CMK (cell line): ENCODE results near the gene PCP4L1.
"Not testable (repeated sequence)": the region's sequence is repeated elsewhere in the genome, so short reads cannot be mapped to it uniquely, and the experiment has no call there.

ENCODE experiments used
- DNase-seq: peaks from one replicate; pipeline ENCODE4 v3.0.0-alpha.2; 2010; ENCODE audit warnings: low read depth

The PCP4L1 gene

DNA sequence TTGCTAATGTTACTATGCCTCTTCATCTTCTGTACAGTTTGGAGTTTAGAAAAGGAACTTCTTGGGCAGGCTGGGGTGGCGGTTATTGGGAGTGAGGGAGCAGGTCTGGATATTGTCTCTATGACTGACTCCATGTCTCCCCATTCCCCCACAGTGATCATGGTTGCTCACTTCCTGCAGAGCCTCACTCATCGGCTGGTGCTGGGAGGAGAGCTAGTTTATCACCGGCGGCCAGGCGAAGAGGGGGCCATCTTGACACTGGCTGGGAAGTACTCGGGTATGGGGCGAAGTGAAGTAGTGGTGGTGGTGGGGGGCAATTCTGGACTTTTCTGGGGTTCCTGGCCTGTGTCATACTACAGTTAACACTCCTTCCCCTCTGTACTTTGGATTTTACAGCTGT lies 30.5 kb upstream of the PCP4L1 start:
- no peak for DNase-seq

DNA sequence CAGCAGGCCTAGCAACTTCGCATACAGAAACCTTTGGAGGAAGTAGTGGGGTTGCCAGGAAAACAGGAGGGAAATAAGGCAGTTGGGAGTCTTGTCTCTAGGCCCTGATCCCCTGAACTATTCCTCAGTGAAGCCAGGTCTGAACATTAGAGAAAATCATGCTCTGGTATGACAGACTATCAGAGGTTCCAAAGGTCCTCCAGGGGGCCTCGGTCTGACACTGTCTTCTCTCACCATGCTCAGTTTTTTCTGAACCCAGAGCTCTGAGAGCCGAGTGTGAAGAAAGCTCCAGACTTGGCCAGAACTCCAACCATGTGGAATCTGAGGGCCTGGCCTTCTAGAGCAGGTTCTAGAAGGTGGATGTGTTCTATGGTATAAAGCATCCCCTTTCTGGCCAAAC lies 28.6 kb upstream of the PCP4L1 start:
- no peak for DNase-seq

- DNase-seq: no peak
Observed at GRCh38 chr1:161230762-161231161, 27.8 kb upstream of the PCP4L1 start.

- no peak for DNase-seq
Observed at GRCh38 chr1:161233102-161233501, 25.4 kb upstream of the PCP4L1 start.

- no peak for DNase-seq
Observed at GRCh38 chr1:161235957-161236775, 22.4 kb upstream of the PCP4L1 start.

DNA sequence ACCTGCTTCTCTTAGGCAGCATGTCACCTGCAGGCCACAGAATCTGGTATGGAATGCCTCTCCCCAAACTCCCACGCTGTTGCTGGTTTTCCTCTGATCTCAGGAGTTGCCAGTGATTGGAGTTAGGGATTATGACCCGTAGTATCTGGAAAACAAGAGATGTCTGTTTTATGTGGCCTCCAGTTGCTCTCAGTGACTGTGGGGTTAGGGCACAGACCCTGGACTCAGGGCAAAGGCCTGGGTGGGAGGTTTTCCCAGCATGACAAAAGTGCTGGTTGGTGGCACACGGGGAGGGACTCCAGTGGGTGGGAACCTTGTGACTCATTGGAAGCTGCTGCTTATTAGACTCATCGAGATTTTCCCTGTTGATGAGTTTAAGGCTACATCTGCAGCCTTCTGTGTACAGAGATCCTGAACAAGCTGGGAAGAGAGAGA lies 20.5 kb upstream of the PCP4L1 start, which contains the start of gene NR1I3:
Gene NR1I3, minus strand, starts transcription at position 165 of the 435 bp plus-strand sequence. CDS start 1,638 bp downstream, outside the sequence.
- DNase-seq: no peak

- no peak for DNase-seq
Observed at GRCh38 chr1:161241682-161242081, 16.9 kb upstream of the PCP4L1 start.

GRCh38 chr1:161242313-161242712 lies 16.2 kb upstream of the PCP4L1 start:
- no peak for DNase-seq

DNA sequence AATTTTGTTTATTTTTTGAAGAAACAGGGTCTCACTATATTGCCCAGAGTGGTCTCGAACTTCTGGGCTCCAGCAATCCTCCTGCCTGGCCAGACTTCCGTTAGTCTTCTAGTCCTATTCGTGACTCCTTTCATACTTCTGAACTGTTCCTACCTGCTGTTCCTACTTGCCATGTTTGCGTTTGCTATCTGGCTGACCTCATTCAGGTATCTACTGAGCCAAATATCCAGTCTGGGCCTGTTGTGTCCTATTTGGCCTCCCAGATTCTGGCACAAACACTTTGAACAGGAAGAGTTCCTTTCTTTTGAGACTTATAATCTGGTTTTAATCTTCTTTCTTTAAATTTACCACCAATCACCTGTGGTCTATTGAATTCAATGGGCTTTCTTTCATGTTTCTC lies 13.7 kb upstream of the PCP4L1 start:
- DNase-seq: no peak

DNA sequence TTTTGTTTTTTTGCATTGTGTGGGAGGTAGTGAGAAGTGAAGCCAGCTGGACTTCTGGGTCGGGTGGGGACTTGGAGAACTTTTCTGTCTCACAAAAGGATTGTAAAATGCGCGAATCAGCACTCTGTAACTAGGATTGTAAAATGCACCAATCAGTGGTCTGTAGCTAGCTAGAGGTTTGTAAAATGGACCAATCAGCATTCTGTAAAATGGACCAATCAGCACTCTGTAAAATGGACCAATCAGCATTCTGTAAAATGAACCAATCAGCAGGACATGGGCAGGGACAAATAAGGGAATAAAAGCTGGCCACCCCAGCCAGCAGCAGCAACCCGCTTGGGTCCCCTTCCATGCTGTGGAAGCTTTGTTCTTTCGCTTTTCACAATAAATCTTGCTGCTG lies 8.4 kb upstream of the PCP4L1 start:
- DNase-seq: not testable (repeated sequence)

DNA sequence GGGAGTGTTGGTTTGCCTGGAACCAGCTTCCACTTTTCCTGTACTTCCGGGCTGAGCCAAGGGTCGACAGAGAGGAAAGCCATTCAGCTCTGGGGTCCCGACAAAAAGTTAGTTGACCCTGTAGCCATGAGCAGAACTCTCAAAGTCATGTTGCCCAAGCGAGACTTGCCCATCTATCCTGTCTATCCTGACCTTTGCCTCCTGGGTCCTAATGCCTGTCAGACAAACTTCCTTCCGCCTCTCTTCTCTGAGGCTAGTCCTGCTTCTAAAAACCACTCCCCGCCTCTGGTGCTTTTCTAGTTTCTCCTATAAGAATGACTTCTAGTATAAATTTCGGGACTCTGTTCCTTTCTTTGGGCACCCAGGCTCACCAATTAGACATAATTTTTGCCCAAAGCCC lies 7.7 kb upstream of the PCP4L1 start:
- DNase-seq: no peak

DNA sequence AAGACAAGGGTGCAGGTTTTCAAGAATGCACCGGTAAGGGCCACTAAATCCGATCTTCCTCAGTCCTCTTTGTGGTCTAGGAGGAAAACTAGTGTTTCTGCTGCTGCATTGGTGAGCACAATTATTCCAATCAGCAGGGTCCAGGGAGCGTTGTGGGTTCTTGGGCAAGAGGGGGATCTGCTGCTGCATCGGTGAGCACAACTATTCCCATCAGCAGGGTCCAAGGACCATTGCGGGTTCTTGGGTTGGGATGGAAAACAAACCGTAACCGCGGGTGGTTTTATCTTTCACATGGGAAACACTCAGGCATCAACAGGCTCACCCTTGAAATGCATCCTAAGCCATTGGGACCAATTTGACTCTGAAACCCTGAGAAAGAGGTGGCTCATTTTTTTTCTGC lies 7.0 kb upstream of the PCP4L1 start:
- no peak for DNase-seq

DNA sequence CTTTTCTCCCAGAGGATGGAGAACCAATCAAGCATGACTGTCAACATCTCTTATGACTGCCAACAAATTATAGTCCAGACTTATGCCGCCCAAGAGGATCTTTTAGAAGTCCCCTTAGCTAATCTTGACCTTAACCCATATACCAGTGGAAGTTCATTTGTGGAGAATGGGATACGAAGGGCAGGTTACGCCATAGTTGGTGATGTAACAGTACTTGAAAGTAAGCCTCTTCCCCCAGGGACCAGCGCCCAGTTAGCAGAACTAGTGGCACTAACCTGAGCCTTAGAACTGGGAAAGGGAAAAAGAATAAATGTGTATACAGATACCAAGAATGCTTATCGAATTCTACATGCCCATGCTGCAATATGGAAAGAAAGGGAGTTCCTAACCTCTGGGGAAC lies 3.2 kb upstream of the PCP4L1 start:
- not testable (repeated sequence) for DNase-seq

DNA sequence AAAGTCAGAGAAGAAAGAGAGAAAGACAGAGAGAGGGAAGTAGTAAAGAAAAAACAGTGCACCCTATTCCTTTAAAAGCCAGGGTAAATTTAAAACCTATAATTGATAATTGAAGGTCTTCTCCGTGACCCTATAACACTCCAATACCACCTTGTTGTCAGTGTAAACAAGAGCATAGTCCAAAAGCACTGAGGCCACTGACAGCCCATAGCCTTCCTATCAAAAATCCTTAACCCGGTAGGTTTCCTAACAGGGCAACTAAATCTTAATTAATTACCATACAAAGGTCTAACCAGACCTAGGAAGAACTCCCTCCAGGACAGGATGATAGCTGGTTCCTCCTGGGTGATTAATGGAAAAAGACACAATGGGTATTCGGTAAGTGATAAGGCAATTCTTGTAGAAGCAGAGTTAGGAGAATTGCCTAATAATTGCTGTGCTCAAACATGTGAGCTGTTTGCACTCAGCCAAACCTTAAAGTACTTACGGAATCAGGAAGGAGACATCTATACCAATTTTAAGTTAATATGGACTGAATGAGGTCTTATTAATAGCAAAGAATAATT lies 2.5 kb upstream of the PCP4L1 start:
- DNase-seq: not testable (repeated sequence)

- not testable (repeated sequence) for DNase-seq
Observed at GRCh38 chr1:161257109-161257508, 1.4 kb upstream of the PCP4L1 start.

DNA sequence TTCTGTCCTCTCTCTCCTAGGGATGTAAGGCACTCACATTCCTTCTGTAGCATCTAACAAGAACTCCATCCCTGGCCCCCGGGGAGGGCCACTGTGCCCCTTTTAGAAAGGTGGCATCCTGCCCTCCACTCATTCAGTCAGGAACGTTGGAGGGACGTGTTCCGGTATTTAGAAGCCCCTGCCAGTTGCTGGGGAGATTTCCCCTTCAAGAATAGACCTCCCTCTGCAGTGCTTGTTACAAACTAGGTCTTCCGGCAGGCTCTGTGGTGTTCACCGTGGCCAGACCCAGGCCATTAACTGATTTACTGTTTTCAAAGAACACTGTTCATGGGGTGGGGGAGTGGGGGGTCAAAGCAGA lies 779 bp downstream of the PCP4L1 start:
- no peak for DNase-seq

- no peak for DNase-seq
Observed at GRCh38 chr1:161259765-161260164, 1.2 kb downstream of the PCP4L1 start.

DNA sequence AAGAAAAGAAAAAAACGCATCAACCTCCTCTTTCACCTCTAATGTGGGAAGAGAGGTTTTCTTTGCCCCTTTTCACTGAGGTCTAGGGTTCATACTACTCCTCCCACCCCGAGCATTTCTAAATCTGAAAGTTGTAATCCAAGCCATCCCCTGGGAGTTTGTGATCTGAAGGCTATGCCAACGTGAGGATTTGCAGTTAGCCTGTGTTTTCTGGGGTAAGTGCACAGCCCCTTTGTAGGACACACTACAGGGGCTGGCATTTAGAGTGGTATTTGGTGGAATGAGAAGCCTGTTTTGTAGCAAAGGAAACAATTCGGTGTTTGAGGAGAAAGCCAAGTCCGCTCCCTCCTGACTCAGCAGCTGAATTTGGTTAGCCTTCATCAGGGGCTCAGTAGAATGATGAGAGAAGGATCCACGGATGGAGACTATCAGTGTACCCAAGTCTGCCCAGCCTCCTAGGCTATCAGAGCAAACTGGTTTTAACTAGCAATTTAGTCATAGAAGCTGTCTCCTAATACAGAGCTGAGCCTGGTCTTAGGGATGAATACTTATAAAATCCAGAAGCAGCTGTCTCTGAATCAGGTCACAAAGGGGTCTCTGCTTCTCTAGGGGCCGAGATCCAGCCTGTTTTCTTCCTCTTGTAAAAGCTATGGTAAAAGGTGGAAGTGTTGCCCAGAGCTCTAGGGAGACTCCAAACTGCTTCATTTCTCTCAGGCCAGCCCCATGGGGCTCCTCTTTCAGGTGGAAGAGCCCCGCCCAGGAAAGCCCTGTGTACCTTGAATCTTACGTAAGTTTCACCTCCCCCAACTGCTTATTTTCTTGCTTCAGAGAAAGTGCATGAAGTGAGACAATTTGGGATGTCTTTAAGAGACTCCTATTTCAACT lies 2.1 kb downstream of the PCP4L1 start:
- no peak for DNase-seq

DNA sequence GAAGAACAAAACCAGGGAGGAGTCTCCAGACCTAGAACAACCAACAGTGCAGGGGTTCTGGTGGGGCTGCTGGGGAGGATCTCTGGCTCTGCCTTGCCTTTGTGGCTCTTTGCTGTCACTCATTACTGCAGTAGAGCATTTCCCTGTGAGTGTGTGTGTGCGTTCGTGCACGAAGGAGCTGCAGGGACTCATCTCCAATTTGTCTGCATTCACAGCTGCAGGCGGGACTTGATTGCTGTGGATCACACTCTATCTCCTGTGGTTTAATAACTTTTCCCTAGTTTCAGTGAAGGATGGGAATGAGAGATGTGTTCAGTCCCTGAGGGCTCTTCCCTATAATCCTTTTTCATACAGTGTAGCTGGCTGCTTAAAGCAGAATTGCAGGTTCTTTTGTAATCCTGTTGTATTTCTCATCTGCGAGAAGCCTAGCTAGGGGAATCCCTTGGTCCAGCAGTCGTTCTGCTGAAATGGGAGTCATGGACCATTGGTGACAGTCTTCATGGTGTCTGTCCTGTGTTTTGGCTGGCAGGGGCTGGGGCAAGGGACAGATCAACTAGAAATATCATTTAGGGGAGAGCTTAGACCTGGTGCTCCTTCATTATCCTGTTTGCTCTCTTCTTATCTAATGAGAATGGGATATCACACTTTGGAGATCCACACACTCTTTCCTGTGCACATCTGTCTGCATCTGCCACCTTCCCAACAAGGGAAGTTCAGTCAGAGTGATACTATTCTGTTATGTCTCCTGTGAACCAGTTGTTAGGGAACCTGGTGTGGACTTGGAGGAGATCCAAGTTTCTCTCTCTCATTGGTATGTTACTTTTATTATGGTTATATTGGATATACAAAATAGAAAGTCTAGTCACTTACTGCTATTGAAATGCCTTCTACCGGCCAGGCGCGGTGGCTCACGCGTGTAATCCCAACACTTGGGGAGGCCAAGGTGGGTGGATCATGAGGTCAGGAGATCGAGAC lies 3.0 kb downstream of the PCP4L1 start:
- DNase-seq: no peak

DNA sequence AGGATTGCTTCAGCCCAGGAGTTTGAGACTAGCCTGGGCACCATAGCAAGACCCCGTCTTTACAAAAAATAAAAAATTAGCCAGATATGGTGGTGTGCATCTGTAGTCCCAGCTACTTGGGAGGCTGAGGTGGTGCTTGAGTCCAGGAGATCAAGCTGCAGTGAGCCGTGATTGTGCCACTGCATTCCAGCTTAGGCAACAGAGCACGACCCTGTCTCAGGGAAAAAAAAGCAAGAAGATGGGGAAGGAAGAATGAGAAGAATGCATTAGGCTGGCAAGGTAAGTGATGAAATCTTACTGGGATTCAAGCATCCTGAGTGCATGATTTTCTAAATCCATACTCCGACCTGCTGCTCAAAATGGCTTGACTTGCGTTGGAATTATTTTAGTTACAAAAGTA lies 6.8 kb downstream of the PCP4L1 start:
- DNase-seq: no peak

GRCh38 chr1:161266202-161266601 lies 7.7 kb downstream of the PCP4L1 start:
- DNase-seq: no peak

GRCh38 chr1:161266836-161267235 lies 8.3 kb downstream of the PCP4L1 start:
- no peak for DNase-seq
